HT1080 (cell line): ENCODE measurements around the gene BAMBI. TPM values are rescaled to one million over a fixed set of nuclear protein-coding genes. Genes with fewer than 3 reads are reported as not detected.

Source experiments
- DNase-seq: peaks from one replicate; pipeline ENCODE4 v3.0.0-alpha.2; 2015; ENCODE audit warnings: low read depth
- total RNA-seq: library from RNA; depleted of rRNA; stranded (reverse); fragments of >200 nt; shearing (Covaris generic); gene quantifications from 2 replicates; pipeline ENCODE4 v1.2.3, GENCODE V29; 2014

Gene BAMBI
- total RNA-seq, 1 experiment from 2014 or later: 3.9 TPM

GRCh38 chr10:28704464-28705161 is 27.3 kb downstream of the BAMBI start:
- DNase-seq: no peak

DNA sequence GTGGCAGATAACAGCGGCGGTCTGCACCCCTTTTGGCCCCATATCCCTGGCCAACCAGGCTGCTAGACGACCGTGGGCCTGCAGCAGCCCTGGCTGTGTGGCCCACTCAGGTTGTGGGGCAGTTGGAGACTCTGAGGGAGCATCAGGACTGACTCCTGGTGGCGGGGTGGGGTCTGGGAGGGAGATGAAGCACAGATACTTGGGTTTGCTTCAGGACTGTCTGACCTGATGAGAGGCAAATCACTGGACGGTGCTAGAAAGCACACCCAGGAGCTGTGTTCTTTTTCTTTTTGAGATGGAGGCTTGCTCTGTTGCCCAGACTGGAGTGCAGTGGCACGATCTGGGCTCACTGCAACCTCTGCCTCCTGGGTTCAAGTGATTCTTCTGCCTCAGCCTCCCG is 28.2 kb downstream of the BAMBI start:
- no peak for DNase-seq

DNA sequence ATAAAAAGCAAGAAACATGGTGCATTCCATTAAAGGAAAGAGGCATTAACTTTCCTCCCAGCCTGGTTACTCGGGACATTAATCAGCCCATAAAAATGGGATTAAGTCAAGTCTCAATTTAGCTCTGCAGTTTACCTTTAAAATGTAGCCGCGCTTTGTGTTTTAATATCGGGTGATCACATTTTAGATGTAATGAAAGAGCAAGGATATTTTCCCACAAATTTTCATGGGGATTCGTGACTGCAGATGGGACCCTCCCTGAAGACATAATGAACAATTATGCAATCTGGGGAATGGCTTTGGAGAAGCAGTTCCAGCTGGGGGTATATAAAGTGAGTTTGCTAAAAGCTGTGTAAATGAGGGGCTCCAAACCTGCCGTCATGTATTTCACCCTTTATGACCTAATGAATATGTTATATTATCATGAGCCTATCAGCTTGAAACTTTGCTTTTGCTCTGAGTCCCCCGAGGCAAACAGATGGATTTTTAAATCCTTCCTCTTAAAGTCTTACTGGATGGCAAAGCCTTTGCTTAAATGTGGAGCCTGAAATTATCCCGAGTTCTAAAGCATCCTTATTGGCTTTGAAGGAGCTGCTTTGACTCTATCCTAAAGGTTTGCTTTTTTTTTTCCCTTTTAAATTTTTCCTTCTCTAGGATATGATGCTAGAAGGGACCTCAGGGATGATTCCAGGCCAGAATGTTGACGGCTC is 31.8 kb downstream of the BAMBI start:
- DNase-seq: no peak

DNA sequence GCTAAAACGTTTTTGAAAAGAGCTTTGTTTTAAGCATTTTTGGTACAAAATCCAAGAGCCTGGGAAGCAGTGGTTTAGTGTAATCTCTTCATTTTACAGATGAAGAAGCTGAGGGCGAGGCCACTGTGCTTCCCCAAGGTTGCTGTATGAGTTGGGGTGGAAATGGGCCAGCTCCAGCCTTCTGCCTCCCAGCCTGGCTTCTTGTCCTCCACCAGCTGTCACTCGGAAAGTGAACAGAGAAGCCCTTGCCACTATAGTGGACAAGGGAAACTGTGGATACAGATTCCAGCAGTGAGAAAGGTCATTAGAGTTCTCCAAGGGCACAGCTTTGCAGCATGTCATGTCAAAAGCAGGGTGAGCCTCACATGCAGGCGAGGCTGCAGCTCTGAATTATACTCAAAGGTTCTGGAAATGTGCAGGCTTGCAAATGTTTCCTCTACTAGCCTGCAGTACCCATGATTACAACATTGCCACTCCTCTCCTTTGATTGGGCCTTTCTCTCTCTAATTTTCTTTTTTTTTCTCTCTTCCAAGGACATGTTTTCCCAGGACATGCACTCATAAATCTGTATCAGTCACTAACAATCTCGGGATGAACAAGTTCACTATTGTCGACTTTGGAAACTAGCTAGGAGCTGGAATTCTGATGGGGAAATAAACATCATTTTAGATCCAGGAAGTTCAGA is 33.0 kb downstream of the BAMBI start:
- no peak for DNase-seq

DNA sequence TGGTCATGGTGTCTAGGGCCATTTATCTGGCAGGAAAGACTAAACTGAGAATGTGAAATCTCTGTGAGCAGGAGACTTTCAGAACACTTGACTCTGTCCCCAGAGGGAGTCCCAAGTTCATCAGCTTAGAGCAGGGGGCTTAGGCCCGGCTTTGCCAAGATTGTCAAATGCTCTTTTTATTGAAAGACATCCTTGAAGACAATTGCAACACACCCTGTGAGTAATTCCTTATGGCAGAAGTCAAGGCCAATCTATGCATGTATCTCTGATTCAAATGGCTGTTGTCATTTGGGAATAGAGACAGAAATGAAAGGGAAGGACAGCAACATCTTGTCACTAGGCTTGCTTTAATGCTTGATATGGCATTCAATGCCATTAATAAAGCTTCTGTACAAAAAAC is 33.7 kb downstream of the BAMBI start:
- DNase-seq: no peak

- DNase-seq: peak; percentile 20
These were observed 34.5 kb downstream of the BAMBI start for GRCh38 chr10:28711776-28712175.

DNA sequence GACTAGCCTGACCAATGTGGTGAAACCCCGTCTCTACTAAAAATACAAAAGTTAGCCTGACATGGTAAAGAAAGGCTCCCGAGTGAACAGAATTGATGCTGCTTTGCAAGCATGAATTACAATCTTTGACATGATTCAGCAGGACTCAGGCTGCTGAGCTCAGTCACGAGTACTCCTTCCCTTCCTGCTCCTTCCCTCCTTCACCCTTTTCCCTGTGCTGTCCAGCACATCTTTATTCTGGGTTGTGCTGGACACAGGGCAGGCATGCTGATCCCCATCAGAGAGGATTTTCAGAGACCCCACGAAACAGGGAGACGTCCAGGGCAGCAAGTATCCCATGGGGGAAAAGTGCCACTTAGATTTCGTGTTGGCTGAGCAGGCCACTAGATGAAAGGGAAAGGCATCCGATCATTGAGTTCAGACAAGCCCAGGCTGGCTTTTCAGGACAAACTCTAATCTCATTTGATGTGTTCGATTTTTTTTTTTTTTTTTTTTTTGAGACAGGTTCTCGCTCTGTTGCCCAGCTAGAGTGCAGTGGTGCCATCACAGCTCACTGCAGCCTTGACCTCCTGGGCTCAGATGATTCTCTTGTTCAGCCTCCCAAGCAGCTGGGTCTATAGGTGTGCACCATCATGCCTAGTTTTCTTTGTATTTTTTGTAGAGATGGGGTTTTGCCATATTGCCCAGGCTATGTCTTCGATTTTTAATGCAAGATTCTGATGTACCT is 36.5 kb downstream of the BAMBI start:
- DNase-seq: no peak

- DNase-seq: no peak
These were observed 37.2 kb downstream of the BAMBI start for GRCh38 chr10:28714401-28715053.

- DNase-seq: no peak
These were observed 37.9 kb downstream of the BAMBI start for GRCh38 chr10:28715246-28715645.

GRCh38 chr10:28715757-28716156 is 38.4 kb downstream of the BAMBI start:
- DNase-seq: no peak

DNA sequence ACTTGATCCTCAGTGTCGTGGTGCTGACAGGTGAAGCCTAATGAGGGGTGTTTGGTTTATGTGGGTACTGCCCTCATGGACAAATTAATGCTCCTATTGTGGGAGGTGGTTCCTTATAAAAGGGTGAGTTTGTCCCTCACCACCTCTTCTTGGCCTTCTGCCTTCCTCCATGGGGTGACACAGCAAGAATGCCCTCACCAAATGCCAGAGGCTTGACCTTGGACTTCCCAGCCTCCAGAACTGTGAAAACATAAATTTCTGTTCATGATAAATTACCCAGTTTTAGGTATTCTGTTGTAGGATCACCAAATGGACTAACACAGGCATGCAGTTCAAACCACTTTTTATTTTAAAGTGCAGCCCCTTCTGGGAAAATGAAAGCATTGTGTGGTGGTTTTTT is 39.4 kb downstream of the BAMBI start:
- no peak for DNase-seq

DNA sequence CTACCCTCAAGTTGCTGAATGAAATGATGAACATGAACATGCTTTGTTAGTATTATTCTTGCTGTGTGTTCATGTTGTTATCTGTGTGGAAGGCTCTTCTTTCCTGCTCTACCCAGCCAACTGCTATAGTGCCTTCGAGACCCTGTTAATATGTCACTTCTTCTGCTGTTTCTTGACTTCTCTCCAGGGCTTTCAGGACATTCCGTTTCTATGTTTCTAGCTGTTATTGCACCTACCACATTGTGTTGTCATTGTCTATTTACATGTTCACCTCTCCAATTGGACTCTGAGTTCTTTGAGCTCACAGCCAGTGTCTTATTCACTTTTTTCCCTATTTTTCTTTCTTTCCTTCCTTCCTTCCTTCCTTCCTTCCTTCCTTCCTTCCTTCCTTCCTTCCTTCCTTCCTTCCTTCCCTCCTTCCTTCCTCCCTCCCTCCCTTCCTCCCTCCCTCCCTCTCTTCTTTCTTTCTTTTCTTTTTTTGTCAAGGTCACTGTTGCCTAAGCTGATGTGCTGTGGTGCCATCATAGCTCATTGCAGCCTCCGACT is 40.4 kb downstream of the BAMBI start:
- DNase-seq: no peak

DNA sequence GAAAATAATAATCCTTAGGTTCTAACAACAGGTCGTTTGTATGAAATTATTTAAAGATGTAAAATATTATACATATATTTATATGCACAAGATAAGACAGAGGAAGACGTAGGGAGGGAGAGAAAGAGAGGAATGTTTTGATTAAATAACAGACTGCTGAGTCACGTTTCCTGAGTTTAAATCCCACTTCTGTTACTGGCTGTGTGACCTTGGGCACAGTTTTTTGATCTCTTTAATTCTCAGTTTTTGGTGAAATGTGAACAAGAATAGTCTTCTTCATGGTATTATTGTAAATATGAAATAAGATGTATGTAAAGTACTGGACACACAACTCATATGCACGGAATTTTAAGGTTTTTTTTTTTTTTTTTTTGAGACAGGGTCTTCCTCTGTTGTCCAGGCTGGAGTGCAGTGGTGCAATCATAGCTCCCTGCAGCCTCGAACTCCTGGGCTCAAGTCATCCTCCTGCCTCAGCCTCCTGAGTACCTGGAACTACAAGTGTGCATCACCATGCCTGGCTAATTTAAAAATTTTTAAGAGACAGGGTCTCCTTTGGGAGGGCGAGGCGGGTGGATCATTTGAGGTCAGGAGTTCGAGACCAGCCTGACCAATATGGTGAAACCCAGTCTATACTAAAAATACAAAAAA is 42.6 kb downstream of the BAMBI start:
- DNase-seq: peak; percentile 73

DNA sequence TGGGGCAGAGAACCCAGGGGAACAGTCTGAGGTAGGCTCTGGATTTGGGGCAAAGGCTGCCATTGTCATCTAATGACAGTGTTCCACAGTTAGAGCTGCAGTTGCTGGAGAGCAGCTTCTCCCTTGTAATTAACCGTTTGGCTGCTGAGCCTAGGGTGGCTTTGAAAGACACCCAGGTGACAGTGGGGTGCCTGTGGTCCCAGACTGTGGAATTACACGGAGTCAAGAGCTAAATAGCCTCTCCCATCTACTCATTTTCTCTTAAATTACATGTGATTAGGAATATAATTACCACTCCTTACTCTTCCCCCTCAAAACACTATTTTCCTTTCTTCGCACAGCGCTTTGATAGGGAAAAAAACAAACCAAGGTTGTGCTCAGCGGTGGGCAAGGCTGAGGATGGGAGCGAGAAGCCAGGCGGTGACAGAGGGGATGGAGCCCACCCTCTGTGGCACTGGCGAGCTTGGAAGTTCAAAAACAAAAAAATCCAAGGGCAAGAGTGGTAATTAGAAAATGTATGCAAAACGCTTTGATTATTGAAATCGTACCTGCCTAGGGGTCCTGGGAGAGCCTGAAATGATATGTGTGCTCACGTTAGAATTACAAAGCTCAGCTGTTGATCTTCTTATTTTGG is 44.1 kb downstream of the BAMBI start:
- no peak for DNase-seq

DNA sequence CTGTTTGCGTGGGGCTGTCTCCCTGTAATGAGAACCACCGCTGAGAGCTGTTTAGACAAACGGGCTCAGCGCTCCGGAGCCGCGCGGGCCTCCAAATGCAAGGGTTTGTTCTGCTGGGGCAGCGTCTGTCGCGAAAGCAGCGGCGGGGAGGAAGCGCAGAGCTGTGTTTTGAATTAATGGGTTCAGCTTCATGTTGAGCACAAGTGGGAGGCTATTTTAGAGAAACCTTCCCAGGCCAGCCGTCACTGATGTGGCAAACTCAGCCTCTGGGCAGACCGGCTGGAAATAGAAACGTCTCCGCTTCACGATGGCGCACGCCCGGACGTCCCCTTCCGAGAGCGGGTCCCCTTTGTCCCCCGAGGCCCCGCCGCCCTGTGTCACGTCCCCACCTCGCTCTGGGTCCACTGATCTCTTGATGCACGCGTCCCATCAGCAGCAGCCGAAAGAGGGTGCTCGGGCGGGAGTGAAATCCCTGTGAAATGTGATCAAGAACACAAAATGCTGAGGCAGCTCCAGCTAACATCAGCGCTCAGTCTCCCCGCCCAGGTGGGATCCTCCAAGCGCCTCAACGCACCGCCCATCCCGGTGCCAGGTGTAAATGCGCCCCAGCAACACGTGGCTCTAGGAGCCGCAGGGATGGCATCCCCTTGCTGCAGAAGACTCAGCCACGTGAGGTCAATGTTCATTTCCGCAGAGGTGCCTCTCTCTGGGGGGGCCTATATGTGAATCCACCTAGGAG is 44.9 kb downstream of the BAMBI start:
- no peak for DNase-seq

- DNase-seq: no peak
These were observed 51.0 kb downstream of the BAMBI start for GRCh38 chr10:28728366-28728765.

DNA sequence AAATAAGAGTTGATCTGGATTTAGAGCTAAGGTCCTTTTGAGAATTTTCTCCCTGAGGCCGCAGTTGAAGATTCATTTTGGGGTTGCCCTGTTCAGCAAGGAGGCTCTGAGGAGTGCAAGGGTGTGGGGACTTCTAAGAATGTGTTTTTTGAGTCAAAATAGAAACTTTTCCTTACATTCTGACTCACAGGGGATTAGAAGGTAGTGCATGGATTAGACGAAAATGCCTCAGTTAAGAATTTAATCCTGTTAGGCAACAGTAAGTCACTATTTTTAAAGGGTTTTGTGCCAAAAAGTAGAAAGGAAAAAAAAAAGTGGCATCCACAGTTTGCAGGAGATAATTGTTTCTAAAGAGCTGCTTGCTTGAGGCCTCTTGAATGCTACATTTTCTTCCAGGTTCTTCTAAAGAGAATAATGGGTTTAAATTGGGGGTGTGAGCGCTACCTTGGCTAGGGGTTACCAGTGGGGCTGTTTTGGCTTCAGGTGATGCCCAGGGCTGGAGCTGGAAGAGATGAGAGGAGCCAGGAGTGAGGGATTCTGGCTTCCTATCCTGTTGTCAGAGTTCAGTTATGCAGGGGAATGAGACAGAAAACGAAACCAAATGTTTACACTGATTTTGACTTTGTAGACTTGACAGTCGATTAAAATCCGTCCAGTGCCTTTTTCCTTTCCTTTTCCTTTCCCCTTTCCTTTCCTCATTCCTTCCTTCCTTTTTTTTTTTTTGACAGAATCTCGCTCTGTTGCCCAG is 52.9 kb downstream of the BAMBI start:
- no peak for DNase-seq

DNA sequence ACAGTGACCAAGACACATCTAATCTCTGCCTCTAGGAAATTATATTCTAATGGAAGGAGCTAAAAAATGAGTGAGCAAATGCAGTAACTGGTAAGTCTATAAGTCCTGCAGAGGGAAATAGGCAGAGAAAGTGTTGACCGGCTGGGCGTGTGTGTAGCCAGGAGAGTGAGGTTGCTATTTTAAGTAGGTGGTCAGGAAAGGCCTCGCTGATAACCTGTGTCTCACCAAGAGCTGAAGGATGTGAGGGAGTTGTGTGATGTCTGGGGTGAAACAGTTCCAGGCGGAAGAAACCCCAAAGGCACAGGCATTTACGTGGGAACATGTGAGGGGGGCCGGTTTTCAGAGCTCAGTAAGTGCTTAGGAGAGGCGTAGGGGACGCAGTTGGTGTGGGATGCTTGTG is 54.8 kb downstream of the BAMBI start:
- no peak for DNase-seq
